GM21423 (cell line): ENCODE results near the gene PRKAR2A.

Source experiments
- ATAC-seq: cut with Tn5 transposase; IDR thresholded peaks from one replicate; pipeline ENCODE4 v1.9.1; 2021; ENCODE audit warnings: mild to moderate bottlenecking, moderate library complexity; ENCODE audit not compliant: unreplicated experiment

Gene PRKAR2A

DNA sequence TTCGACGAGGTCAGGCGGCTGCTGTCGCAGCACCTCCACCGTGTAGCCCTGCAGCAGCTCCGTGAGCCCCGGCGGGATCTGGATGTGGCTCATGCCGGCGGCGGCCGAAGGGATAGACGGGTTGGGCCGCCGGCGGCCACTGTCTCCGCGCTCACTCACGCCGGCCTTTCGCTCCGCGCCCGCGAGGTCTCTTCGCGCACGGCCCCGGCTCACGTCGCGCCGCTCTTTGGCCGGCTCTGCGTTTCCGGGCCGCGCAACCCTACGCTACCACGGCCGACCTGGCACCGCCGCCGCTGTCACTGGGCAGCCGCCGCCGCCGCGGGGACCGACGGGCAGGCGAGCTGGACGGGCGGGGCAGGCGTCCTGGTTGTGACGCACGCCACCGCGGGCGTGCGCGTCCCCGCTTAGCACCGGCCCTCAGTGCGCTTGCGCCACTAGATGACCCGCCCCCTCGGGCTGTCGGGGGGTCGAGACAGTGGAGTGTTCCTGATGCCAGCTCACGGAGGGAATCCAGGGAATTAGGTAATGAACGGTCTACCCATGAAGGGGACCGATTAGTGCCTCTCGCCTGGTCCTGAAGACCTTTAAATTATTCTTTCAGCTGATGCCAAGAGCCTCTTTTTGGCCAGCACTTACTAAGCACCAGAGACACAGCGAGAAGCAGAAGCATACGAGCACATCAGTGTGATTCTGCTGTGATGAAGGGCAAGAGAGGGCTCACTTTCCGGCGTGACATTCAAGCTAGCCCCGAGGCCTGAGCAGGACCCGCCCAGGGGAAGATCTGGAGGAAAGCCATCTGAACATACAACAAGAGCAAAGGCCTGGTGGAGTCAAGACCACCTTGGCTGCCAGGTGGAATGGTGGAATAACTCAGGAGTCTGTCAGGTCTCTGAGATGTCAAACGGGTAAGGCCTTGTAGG is at the start of gene PRKAR2A:
Gene PRKAR2A, minus strand, starts transcription at position 371 of the 920 bp plus-strand sequence. Its CDS starts 278 bp downstream, at position 93.
- peak; percentile 93 for ATAC-seq

DNA sequence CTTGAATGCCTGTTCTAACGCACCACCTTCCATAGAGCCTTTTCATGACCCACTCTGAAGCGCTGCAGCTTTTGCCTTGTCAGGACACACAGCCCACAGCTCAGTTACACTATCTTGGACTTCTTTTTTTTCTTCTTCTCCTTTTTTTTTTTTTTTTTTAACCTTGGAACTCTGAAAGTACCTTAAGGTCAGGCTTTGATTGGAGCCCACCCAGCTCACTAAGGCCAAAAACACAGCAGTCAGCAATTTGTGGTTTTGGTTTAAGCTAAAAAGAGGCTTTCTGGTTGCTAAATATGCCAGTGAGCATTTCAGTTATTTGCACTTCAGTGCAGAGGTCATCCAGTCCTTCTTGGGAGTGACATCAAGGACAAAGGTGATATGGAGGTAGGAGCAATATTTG is 49.3 kb upstream of the PRKAR2A start:
- ATAC-seq: no peak

DNA sequence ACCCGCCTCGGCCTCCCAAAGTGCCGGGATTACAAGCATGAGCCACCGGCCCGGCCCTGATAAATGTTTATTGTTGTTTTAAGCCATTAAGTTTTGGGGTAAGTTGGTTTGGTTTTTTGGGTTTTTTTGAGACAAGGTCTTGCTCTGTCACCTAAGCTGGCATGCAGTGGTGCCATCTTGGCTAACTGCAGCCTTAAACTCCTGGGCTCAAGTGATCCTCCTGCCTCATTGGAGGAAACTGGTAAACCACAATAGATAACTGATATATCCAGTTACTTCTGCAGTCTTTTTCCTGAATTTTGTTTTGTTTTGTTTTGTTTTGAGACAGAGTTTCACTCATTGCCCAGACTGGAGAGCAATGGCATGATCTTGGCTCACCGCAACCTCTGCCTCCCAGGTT is 46.8 kb upstream of the PRKAR2A start:
- no peak for ATAC-seq

DNA sequence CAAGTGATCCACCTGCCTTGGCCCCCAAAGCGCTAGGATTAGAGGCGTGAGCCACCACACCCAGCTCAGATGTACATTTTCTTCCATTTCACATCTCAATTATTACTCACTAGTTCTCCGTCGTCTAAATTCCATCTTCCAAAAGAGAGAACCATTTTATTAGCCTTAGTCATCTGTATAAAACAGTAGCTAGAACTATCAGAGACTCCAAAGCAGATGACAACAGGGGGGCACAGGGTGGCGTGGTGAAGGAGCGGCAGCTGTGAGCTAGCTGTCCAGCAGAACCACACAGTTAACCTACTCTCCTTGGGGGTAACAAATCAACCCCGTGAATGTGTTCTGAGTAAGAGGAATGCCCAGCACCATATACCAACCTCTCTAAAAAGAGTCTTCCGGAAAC is 43.9 kb upstream of the PRKAR2A start:
- no peak for ATAC-seq

DNA sequence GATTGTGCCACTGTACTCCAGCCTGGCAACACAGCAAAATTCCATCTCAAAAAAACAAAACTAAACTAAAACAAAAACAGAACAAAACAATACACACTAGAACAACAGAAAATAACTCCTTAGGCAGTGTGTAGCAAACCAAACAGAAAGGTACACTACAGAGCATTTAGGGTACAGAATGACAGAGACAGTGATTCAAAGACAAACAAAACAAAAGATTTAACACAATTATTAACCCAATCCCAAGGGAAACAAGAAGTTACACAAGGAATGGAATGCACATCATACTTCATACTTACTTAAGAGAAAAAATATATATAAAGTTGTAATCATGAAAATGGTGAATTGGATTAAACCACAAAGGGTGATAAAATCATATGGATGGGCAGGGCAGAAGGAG is 38.1 kb upstream of the PRKAR2A start:
- ATAC-seq: no peak

DNA sequence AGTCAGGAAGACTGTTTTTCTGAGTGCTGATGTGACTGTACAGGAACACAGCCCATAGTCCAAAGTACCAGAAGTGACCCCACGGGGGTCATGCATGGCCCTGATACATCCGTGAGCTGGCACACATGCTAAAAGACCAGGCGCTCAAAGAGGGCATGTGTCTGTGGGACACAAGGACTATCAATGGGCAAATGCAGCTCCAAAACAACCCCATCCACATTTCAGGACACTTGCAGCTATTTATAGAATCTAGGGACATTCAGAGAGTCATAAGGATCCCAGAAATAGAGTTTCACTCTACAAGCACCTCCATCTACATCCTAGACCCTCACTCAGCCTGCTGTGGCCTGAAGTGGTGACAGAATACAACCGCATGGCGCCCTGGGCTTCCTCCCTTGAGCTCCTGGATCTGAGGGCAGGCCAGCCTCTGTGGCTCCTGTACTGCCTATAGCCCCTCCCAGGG is 34.0 kb upstream of the PRKAR2A start:
- ATAC-seq: no peak

DNA sequence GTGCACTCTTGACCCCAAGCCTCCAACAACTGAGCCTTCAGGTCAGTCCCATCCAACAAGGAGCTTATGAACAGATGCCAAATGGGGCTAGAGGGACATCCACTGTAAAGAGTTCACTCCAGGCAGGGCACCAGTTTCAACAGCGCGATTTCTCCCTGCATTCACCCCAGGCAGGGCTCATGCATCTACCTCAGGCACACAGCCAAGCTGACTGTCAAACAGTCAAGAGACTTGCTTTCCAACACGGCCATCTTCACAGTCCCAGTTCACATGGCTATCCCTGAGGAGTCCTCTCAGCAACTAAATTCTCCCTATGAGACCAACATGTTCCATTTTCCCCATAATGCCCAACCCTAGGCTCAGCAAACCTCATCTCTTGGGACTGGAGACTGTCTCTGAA is 33.3 kb upstream of the PRKAR2A start:
- ATAC-seq: no peak

DNA sequence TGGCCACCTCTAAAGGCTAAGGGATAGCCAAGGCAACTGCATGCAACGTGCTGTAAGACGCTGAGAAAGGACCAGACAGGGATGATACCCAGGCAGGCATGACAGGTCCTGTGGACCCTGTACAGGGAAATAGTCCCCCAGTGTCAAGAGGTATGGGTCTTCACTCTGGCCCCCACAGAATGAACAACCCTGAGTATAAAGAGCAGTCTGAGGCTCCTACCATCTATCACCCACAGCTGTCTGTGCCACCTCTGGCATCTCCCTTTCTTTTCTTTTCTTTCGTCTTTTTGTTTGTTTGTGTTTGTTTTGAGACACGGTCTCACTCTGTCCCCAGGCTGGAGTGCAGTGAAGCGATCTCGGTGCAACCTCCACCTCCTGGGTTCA is 32.3 kb upstream of the PRKAR2A start:
- no peak for ATAC-seq

DNA sequence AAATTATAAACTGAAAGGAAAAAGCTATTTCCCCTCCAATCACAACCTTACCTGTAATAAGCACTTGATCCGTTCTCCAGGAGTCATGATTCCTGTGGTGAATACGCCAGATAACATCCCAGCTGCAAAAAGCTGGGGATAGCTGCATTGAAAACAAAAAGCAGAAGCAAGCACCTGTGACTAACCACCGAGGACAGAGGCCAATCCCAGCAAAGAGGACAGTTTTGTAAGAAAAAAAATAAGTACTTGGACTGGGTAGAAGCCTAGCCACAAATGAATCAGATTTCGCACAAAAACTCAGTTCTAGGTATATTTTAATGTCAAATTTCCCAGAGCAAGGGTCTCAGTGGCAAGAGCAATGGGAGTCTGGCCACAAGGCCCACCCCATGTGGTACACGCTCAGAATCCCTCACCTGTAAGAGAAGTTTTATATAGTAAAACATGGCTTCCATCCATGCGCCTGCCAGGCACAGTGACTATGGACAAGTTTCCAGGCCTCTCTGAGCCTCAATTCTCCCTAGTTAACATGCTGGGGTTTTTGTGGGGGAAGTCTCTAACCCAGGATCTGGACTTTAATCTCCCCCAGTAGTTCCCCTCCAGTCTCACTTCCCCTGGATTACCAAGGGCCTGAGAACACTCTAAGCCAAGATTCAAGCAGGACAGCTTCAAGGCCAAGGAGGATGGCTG is 31.8 kb upstream of the PRKAR2A start:
- no peak for ATAC-seq

DNA sequence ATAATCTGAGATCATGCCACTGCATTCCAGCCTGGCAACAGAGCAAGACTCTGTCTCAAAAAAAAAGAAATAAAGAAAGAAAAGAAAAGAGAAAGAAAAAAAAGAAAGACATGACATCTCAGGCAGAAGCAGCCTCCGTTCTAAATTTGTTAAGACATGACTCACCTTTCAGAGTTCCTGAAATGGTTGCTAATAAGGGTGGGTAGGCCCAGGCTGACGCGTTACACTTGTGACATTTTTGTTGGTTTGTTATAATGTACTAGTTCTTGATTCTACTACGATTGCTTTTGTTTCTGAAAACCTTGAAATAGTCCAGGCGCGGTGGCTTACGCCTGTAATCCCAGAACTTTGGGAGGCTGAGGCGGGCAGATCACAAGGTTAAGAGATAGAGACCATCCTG is 30.0 kb upstream of the PRKAR2A start:
- ATAC-seq: no peak

DNA sequence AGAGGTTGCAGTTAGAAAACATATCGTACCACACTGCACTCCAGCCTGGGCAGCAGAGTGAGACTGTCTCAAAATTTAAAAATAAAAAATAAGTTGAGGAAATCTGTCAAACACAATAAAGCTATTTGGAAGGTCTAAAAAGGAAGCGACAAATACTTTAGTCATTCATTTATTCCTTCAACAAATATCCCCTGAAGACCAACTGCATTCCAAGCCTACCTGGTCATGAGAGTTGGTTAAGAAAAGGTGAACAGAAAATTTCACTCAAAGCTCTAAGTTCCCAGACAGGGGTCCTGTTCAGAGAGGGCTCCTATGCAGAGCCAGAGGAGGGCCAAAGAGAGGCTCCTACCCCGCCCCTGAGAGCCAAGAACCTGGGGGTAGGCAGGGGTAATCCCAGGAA is 15.4 kb upstream of the PRKAR2A start:
- ATAC-seq: no peak

DNA sequence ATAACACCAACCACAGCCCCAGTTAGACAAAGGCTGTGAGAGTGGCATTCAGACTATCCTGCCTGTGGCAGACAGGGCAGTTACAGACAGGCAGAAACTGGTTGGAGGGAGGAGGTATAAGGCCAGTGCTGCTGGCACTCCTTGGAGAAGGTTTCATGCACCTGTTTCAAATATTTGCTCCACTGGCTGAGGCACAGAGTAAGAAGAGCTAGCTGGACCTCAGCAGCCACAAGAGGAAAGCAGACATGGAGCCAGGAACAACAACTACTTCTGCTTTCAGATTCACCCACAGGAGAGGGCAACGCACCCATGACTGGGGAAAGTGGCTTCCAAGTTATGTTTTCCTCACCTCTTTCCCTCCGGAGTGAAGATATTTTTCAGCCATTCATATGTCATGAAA is 11.5 kb upstream of the PRKAR2A start:
- no peak for ATAC-seq

DNA sequence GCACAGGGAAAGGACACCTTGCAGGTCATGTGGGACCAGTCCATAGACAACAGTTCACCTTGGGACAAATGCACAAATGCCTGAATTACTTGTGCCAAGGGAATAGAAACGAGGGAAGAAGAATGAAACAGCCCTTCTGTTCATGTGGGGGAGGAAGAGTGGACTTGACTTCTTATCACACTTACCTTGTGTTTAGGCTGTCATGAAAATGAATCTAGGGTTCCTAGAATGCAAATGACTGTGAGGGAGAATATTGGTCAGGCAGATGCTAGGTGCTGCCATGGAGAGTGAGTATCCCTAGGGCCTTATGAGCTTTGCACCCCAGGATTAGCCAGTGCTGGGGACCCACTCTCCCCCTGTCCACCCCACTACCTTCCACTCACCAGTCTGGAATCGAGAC is 11.0 kb upstream of the PRKAR2A start:
- no peak for ATAC-seq

DNA sequence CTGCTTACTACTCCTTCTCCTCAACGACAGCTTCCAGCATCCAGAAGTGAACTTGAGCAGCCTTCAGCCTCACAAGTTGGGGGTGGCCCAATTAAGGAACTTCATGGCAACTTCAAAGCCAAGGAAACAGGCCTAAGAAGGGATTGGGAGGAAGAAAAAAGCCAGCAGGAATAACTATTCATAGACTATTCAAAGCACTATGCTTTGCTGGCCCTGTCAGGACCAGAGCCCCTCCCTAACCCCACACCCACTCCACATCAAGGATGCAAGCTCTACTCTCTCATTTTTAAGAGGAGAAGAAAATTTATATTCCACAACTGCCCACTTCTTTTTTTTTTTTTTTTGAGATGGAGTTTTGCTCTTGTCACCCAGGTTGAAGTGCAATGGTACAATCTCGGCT is 10.0 kb upstream of the PRKAR2A start:
- no peak for ATAC-seq

DNA sequence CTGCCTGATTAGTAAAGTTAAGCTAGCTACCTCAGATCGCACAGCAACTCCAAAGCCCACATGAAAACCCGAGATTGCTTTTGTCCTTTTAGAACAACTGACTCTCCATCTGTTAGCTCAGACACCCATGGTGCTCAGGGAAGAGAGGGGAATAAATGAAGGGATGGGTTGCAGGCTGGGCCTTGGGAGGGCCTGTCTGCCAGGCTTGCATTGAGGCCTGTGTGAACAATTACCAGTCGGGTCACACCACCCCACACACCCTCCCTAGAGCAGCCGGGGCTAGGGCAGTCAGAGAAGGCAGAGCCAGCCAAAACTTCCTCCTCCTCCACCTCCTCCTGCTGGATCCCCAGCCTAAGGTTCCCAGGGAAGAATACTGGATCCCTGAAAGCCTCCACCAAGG is 8.8 kb upstream of the PRKAR2A start:
- no peak for ATAC-seq

DNA sequence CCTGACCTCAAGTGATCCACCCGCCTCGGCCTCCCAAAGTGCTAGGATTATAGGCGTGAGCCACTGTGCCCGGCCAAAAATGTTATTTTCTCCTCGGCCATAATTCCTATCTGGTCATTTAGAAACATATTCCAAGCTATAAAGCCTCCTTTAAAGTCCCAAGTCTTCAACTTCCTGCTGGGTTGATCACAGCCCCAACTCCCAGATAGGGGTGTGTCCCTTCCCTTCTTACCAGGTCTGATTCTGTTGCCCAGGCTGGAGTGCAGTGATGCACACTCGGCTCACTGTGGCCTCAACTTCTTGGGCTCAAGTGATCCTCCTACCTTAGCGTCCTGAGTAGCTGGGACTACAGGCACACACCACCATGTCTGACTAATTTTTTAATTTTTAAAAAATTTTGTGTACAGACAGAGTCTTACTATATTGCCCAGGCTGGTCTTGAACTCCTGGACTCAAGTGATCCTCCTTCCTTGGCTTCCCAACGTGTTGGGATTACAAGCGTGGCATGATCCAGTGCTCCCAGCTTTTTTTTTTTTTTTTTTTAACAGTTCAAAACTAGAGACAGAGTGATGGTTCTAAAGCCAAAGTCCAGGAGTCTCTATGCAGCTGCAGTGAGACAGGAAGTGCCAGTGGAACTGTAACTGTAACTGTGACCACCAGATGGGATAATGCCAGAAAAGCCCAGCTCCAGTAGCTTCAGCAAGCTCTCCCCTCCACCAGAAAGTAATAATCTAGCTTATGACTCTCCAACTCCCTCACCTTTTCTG is 8.2 kb upstream of the PRKAR2A start:
- ATAC-seq: no peak

DNA sequence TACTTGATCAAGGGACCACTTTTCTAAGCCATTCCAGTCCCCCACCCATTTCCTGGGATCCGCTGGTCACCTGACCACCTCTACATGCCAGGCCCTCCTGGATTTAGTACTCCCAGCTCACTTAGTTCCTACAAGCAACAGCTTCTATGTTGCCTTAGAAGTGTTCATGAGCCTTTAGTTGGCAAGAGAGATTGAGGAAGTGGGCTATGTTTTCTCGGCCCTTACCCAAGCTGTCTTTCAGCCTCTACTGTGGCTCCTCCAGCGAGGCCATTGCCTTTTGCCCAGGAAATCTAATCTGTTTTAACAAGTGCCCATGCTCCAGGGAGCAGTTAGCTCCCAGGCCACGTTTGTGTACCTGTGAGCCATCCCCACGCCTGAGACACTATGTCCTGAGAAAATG is 4.5 kb upstream of the PRKAR2A start:
- no peak for ATAC-seq

DNA sequence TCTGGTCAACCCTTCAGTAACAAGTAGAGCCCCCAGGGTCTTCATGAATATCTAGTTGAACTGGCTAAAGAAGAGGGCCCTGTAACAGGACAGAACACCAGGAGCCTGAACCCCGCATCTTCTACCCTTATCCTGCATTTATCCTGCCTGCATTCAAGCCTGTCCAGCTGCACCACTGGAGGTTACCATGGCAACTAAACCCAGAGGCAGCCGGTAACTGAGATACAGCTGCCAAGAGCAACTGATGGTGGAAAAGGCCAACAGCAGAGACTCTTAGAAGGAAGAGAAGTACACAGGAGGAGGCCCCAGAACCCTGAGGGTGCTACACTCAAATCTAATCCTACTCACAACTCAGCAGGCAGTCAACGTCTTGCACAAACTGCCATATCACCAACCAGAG is 3.7 kb upstream of the PRKAR2A start:
- ATAC-seq: no peak

DNA sequence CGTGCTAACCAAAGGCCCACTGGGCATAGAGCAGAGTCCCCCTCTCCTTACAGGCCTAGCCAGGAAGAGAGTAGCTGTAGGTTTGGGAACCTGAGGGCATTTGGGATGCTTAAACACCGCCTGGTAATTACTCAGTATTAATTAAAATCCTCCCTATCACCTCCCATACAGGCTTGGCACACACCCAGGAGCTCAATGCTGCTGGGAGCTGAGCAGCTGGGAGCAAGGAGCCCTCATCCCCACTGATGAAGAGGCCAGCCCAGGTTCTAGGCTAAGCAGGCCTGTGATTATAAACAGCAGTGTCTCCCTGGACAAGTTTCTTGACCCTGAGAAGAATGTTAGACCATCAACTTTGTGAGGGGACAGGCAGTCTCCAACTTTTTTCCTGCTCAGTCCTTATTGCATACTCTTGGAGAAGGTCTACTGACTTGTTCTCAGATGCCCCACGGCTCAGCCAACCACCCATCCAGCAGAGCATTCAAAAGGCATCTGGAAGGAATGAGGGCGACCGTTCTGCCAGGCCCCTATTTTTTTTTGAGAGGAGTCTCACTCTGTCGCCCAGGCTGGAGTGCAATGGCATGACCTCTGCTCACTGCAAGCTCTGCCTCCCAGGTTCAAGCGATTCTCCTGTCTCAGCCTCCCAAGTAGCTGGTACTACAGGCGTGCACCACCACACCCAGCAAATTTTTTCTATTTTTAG is 1.3 kb upstream of the PRKAR2A start:
- no peak for ATAC-seq

DNA sequence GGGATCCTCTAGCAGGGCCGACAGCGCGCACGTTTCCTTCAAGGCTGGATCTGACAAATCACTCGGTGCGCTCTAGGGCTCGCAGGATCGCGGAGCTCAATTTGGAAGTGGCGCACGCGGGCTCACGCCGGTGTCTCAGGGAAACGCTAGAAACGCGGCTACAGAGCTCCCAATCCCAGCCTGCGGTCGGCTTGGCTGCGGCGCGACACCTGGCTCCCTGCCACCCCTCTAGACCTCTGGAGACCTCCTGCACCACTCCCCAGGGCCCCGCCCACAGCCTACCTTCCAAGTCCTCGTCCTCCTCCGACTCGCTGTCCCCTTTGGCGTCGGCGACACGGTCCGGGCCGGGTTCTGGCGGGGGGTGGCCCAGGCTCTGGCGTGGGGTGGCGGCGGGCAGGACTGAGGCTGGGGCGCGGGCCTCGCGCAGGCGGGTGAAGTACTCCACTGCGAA is 596 bp downstream of the PRKAR2A start:
- ATAC-seq: peak; percentile 33

DNA sequence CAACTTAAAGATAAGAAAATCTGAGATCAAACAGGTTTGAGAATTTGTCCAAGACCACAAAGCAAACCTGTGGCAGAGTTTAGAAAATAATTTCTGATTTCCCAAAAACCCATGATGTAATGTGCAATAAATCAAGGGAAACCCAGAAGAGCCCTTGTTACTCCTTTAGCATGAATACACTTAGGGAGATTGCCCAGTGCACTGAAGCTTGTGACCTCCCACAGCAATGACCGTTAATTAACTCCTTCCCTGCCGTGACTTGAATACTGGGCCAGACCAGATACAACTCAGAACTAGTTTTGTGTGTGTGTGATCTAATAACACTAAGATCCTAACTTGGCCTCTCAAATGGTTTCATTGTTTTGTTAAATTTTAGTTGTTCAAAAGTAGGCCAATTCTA is 2.5 kb downstream of the PRKAR2A start:
- no peak for ATAC-seq
